ENCODE measurements around the gene DDB1. TPM values are rescaled to one million over a fixed set of nuclear protein-coding genes. Genes with fewer than 3 reads are reported as not detected.

The DDB1 gene
- total RNA-seq, 1 experiment from 2014 or later = 250 TPM

- H3K27me3 ChIP-seq = no peaks in the 10 kb centered on the region
- H3K9me3 ChIP-seq = no peaks in the 10 kb centered on the region
- no peak overlapping the region for H3K4me3 ChIP-seq
- no peak for DNase-seq
- peaks cover 17% of the 10 kb centered on the region for H3K36me3 ChIP-seq
Measured at GRCh38 chr11:61359516-61359915, 26.6 kb upstream of the DDB1 start.

- no peak overlapping the region for H3K4me3 ChIP-seq
- DNase-seq = no peak
- no peaks in the 10 kb centered on the region for H3K9me3 ChIP-seq
- peaks cover 8% of the 10 kb centered on the region for H3K36me3 ChIP-seq
- no peaks in the 10 kb centered on the region for H3K27me3 ChIP-seq
Measured at GRCh38 chr11:61358566-61358965, 25.7 kb upstream of the DDB1 start.

GRCh38 chr11:61357894-61358239 is 25.0 kb upstream of the DDB1 start:
- Histone ChIP-seq H3K27me3 (no peaks in the 10 kb centered on the region), H3K9me3 (no peaks in the 10 kb centered on the region), H3K4me3 (no peak overlapping the region), H3K36me3 (peaks cover 3% of the 10 kb centered on the region; the same call in 1 of the 2 replicates)
- no peak for DNase-seq

GRCh38 chr11:61357233-61357893 is 24.5 kb upstream of the DDB1 start:
- DNase-seq = no peak
- H3K9me3 ChIP-seq = no peaks in the 10 kb centered on the region
- peaks cover 6% of the 10 kb centered on the region; the same call in 1 of the 2 replicates for H3K36me3 ChIP-seq
- H3K27me3 ChIP-seq = no peaks in the 10 kb centered on the region
- no peak overlapping the region for H3K4me3 ChIP-seq

- Histone ChIP-seq H3K4me3 (no peak overlapping the region), H3K9me3 (no peaks in the 10 kb centered on the region), H3K36me3 (peaks cover 9% of the 10 kb centered on the region), H3K27me3 (no peaks in the 10 kb centered on the region)
- no peak for DNase-seq
Measured at GRCh38 chr11:61356706-61357105, 23.8 kb upstream of the DDB1 start.

- no peak overlapping the region for H3K4me3 ChIP-seq
- H3K36me3 ChIP-seq = peaks cover 15% of the 10 kb centered on the region
- no peak for DNase-seq
- no peaks in the 10 kb centered on the region for H3K9me3 ChIP-seq
- no peaks in the 10 kb centered on the region for H3K27me3 ChIP-seq
Measured at GRCh38 chr11:61354208-61354607, 21.3 kb upstream of the DDB1 start.

- no peaks in the 10 kb centered on the region for H3K9me3 ChIP-seq
- H3K27me3 ChIP-seq = no peaks in the 10 kb centered on the region
- DNase-seq = no peak
- H3K4me3 ChIP-seq = no peak overlapping the region
- peaks cover 19% of the 10 kb centered on the region for H3K36me3 ChIP-seq
Measured at GRCh38 chr11:61353131-61354067, 20.5 kb upstream of the DDB1 start.

- no peaks in the 10 kb centered on the region for H3K9me3 ChIP-seq
- H3K27me3 ChIP-seq = no peaks in the 10 kb centered on the region
- peaks cover 20% of the 10 kb centered on the region for H3K36me3 ChIP-seq
- no peak overlapping the region for H3K4me3 ChIP-seq
- no peak for DNase-seq
Measured at GRCh38 chr11:61352038-61352437, 19.1 kb upstream of the DDB1 start.

GRCh38 chr11:61350803-61351202 is 17.9 kb upstream of the DDB1 start:
- Histone ChIP-seq H3K27me3 (no peaks in the 10 kb centered on the region), H3K4me3 (no peak overlapping the region), H3K36me3 (peaks cover 20% of the 10 kb centered on the region), H3K9me3 (no peaks in the 10 kb centered on the region)
- DNase-seq = no peak

- peaks cover 20% of the 10 kb centered on the region for H3K36me3 ChIP-seq
- H3K27me3 ChIP-seq = no peaks in the 10 kb centered on the region
- no peak overlapping the region for H3K4me3 ChIP-seq
- H3K9me3 ChIP-seq = no peaks in the 10 kb centered on the region
- DNase-seq = no peak
Measured at GRCh38 chr11:61350336-61350735, 17.4 kb upstream of the DDB1 start.

- no peak for DNase-seq
- Histone ChIP-seq H3K36me3 (peaks cover 20% of the 10 kb centered on the region), H3K9me3 (no peaks in the 10 kb centered on the region), H3K27me3 (no peaks in the 10 kb centered on the region), H3K4me3 (no peak overlapping the region)
Measured at GRCh38 chr11:61349916-61350315, 17.0 kb upstream of the DDB1 start.

GRCh38 chr11:61349189-61349751 is 16.4 kb upstream of the DDB1 start:
- H3K36me3 ChIP-seq = peaks cover 20% of the 10 kb centered on the region

GRCh38 chr11:61347916-61348461 is 15.1 kb upstream of the DDB1 start:
- Histone ChIP-seq H3K27me3 (no peaks in the 10 kb centered on the region), H3K9me3 (no peaks in the 10 kb centered on the region), H3K36me3 (peaks cover 20% of the 10 kb centered on the region), H3K4me3 (no peak overlapping the region)
- DNase-seq = no peak

More at GRCh38 chr11:61349189-61349751, 16.4 kb upstream of the DDB1 start:
- Histone ChIP-seq H3K9me3 (no peaks in the 10 kb centered on the region), H3K27me3 (no peaks in the 10 kb centered on the region), H3K4me3 (no peak overlapping the region)
- peak; percentile 54 for DNase-seq

- H3K27me3 ChIP-seq = no peaks in the 10 kb centered on the region
- no peak overlapping the region for H3K4me3 ChIP-seq
- H3K36me3 ChIP-seq = peaks cover 11% of the 10 kb centered on the region
- no peaks in the 10 kb centered on the region for H3K9me3 ChIP-seq
- no peak for DNase-seq
Measured at GRCh38 chr11:61345954-61346843, 13.3 kb upstream of the DDB1 start.

- Histone ChIP-seq H3K36me3 (peaks cover 5% of the 10 kb centered on the region), H3K27me3 (no peaks in the 10 kb centered on the region), H3K9me3 (no peaks in the 10 kb centered on the region), H3K4me3 (no peak overlapping the region)
- no peak for DNase-seq
Measured at GRCh38 chr11:61345170-61345610, 12.3 kb upstream of the DDB1 start.
